Cardiac muscle cell (in vitro differentiated cells and primary cell): ENCODE measurements around the gene NEURL2. TPM values are rescaled to one million over a fixed set of nuclear protein-coding genes. Genes with fewer than 3 reads are reported as not detected.

Source experiments
- DNase-seq, 2 donors: peaks; one replicate each; pipeline versions ENCODE4 v3.0.0 to v3.0.0-alpha.2; 2010 to 2017; ENCODE audit warnings: low read depth in 1 of 2, low spot score in 1 of 2
- H3K27ac ChIP-seq: fragments of 200-600 bp; sonication (generic); 2 replicates; pipeline ENCODE4 v1.5.1; 2016
- H3K27me3 ChIP-seq: fragments of 200-600 bp; sonication (generic); 2 replicates; pipeline ENCODE4 v1.6.0; 2016; ENCODE audit warnings: control low read depth
- H3K36me3 ChIP-seq: fragments of 200-600 bp; sonication (generic); 2 replicates; pipeline ENCODE4 v1.5.1; 2016; ENCODE audit warnings: control low read depth
- H3K4me1 ChIP-seq: fragments of 200-600 bp; sonication (generic); 2 replicates; pipeline ENCODE4 v1.8.1; 2017; ENCODE audit warnings: low read depth, mild to moderate bottlenecking, mixed run types
- H3K4me3 ChIP-seq: fragments of 200-600 bp; sonication (generic); 2 replicates; pipeline ENCODE4 v1.5.1; 2016; ENCODE audit warnings: mild to moderate bottlenecking
- H3K9me3 ChIP-seq: fragments of 200-600 bp; sonication (generic); 2 replicates; pipeline ENCODE4 v1.5.1; 2017; ENCODE audit warnings: low read depth, mild to moderate bottlenecking, control low read depth
- CTCF ChIP-seq: IDR thresholded peaks from 2 replicates; pipeline ENCODE4 v1.5.1; 2012; ENCODE audit warnings: low read depth, mild to moderate bottlenecking, low read length
- polyA plus RNA-seq: library from polyadenylated mRNA; unstranded; fragments of >200 nt; fragmentation: Nextera tagmentation; extraction: Ambion mirVana; gene quantifications from 2 replicates; pipeline ENCODE4 v1.2.1, GENCODE V29; 2016
- total RNA-seq: library from RNA; depleted of rRNA; stranded (reverse); fragments of >200 nt; gene quantifications from 2 replicates; pipeline ENCODE4 v1.2.3, GENCODE V29; 2016

Gene NEURL2
- total and polyA plus RNA-seq, 2 experiments from 2014 or later = 64.5 to 81.3 TPM

GRCh38 chr20:45909336-45909808 is 18.4 kb upstream of the NEURL2 start:
- no peak for DNase-seq
- no peaks in the 10 kb centered on the region for H3K27me3 ChIP-seq
- H3K4me3 ChIP-seq = no peak overlapping the region
- no peak overlapping the region for H3K27ac ChIP-seq
- no peak for TF ChIP-seq CTCF
- peaks cover 20% of the 10 kb centered on the region for H3K36me3 ChIP-seq
- H3K4me1 ChIP-seq = no peaks in the 10 kb centered on the region
- no peaks in the 10 kb centered on the region for H3K9me3 ChIP-seq

GRCh38 chr20:45908084-45908483 is 17.1 kb upstream of the NEURL2 start:
- no peak for DNase-seq
- H3K4me1 ChIP-seq = no peaks in the 10 kb centered on the region
- no peak overlapping the region for H3K27ac ChIP-seq
- TF ChIP-seq CTCF = no peak
- H3K36me3 ChIP-seq = peaks cover 29% of the 10 kb centered on the region
- no peaks in the 10 kb centered on the region for H3K9me3 ChIP-seq
- H3K27me3 ChIP-seq = no peaks in the 10 kb centered on the region
- H3K4me3 ChIP-seq = no peak overlapping the region

- TF ChIP-seq CTCF = no peak
- Histone ChIP-seq H3K9me3 (no peaks in the 10 kb centered on the region), H3K4me3 (no peak overlapping the region), H3K27ac (no peak overlapping the region), H3K36me3 (peaks cover 29% of the 10 kb centered on the region), H3K27me3 (no peaks in the 10 kb centered on the region), H3K4me1 (no peaks in the 10 kb centered on the region)
- no peak for DNase-seq
Measured at GRCh38 chr20:45907219-45907948, 16.4 kb upstream of the NEURL2 start.

- no peak for DNase-seq
- Histone ChIP-seq H3K4me1 (no peaks in the 10 kb centered on the region), H3K27me3 (no peaks in the 10 kb centered on the region), H3K9me3 (no peaks in the 10 kb centered on the region), H3K36me3 (peaks cover 41% of the 10 kb centered on the region), H3K4me3 (no peak overlapping the region), H3K27ac (no peak overlapping the region)
- TF ChIP-seq CTCF = no peak
Measured at GRCh38 chr20:45905505-45906079, 14.6 kb upstream of the NEURL2 start.

- no peak for DNase-seq
- H3K27me3 ChIP-seq = no peaks in the 10 kb centered on the region
- H3K27ac ChIP-seq = no peak overlapping the region
- no peak for TF ChIP-seq CTCF
- no peaks in the 10 kb centered on the region for H3K4me1 ChIP-seq
- peaks cover 44% of the 10 kb centered on the region for H3K36me3 ChIP-seq
- no peak overlapping the region for H3K4me3 ChIP-seq
- H3K9me3 ChIP-seq = no peaks in the 10 kb centered on the region
Measured at GRCh38 chr20:45904583-45905504, 13.8 kb upstream of the NEURL2 start.
